Medulla oblongata (tissue), 1 donor: Measurements from ENCODE around the gene GLRX5.

Source experiments
- DNase-seq: peaks from one replicate; pipeline ENCODE4 v3.0.0-alpha.2; 2015; ENCODE audit errors: extremely low spot score

Gene GLRX5

DNA sequence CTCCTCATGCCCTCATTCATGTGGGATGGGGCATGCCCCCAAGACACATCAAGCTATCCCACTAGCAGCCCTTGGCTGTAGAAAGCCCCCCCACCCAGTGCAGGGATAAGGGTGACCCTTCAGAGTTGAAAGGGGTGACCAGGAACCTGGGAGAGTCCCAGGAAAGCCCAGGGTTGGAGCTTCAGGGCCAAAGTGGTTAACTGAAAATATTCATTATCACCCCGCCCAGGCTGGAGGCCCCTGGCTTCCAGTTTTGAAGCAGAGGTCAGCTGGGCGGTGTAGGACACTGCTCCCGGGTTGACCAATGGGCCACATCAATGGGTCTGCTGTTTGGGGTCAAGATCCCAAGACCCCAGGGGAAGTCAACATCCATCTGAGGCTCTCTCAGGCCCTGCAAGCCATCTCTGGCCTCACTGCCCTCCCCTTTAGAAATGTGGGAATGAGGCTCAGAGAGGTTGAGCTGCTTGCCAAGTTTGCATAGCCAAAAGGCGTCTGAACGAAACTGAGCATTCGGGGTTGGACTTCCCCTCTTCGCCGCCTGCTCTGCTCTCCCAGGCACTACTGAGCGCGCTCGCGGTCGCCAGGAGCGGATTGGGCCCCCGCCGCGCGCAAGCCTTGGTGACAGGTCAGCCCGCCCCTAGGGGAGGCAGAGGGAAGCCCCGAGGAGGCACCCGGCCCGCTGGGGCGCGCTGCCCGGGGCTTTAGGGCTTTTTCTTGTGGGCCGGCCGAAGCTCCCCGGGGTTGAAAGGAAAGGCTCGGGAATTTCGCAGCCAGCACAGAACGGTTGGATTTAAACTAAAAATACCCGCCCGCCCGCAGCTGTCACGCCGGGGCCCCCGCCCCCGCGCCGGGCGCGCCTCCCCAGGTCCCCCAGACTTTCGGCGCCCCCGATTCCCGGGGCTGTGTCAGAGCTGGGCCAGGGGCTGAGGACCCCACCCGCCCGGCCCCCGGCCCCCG, 19.0 kb upstream of the GLRX5 start:
- peak; percentile 87 for DNase-seq

DNA sequence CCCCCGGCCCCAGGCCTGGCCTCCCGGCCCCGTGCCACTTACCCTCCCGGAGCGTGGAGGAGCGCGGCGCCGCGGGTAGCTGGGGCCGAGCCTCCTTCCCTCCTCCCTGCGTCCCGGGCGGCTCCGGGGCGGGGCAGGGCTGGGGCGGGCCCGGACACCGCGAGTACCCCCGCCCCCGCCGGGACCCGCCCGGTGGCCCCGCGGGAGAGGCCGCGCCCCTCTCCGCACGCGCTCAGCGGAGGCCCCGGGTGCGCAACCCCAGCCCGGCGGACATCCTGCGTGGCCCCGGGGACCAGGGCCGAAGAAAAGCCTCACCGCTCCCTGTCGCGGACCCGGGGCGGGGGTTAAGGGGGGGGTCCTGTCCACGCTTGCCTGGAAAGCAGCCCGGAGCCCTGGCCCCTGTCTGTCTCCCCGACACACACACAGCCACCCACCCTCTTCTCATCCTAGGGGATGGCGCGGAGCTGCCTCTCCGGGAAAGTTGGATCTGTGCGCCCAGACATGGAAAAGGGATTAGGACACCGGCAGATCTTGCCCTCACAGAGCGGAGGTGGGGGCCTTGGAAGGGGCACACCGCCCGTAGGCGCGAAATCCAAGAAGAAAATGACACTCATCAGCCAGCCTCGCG, 18.2 kb upstream of the GLRX5 start, which contains the start of gene SYNE3:
Gene SYNE3, minus strand, starts transcription at position 97 of the 628 bp plus-strand sequence. CDS start 40,829 bp downstream, outside the sequence.
- DNase-seq: no peak

DNA sequence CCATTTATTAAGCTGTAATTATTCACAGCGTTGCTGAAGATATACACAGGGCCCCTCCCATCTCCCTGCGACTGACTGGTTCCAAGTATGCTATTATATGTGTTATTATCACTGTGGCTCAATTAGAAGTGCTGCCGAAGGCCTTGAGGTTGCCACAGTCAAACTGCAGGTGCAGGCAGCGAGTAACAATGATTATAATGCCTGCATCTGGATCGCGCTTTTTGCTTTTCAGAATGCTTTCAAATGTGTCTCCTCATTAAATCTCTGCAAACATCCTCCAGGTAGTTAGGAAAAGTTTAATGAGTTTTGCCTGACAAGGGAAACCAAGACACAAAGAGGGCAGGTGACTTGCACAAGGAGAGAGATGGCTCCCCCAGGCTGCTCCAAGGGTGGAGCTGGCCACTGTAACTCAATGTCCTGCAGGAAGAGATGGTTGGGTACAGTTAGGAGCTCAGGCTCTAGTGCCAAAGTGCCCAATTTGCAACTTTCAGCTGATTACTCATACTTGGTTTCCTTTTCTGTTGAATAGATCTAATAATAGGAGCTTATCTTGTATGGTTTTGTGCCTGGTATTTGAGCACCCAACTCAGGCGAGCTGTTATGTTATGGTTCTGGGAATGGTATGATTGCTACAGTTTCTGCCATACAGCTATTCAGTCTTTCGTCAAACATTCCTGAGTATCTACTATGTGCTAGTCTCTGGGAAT, 16.7 kb upstream of the GLRX5 start:
- DNase-seq: no peak

DNA sequence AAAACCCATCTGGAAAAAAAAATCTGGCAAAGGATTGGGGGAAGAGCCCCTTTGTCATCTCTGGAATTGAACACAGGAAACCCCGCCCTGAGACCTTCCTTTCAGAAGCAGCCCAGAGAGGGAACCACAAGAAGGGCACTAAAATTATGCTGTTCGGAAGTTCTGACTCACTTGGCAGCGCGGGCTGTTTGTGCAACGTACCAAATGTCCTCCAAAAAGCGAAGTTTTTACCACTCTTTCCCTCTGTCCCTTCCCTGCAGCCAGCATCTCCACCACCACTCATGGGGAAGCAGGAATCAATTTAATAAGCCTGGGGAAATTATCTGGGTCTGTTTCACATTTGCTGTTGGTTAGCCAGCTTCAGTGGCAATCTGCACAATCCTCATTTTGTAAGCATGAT, 15.2 kb upstream of the GLRX5 start:
- DNase-seq: peak; percentile 59

DNA sequence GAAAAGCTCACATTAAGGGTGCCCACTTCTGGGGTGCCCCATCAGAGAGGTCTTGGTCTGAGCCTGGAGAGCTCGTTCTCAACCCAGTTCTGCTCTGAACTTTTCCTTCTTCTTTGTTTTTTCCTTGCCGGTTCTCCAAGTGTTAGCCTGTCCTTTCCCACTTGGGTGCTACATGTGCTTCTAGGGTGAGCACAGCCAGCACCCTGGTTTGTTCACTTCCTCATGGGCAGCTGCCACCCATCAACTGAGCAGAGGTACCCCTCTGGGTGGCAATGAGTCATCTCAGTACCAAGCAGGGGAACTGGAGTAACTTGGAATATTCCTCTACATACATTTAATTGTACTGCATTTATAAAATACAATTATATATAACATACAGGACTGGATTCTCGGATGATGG, 14.5 kb upstream of the GLRX5 start:
- DNase-seq: peak; percentile 70

DNA sequence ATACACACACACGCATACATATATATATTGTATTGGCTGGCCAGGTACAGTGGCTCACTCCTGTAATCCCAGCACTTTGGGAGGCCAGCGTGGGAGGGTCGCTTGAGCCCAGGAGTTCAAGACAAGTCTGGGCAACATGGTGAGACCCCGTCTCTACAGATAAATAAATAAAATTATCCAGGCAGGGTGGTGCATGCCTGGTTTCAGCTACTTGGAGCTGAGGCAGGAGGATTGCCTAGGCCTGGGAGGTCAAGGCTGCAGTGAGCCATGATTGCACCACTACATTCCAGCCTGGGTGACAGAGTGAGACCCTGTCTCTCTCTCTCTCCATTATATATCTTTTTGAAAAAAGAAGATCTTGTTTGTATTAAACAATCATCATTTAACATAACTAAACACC, 13.8 kb upstream of the GLRX5 start:
- no peak for DNase-seq

DNA sequence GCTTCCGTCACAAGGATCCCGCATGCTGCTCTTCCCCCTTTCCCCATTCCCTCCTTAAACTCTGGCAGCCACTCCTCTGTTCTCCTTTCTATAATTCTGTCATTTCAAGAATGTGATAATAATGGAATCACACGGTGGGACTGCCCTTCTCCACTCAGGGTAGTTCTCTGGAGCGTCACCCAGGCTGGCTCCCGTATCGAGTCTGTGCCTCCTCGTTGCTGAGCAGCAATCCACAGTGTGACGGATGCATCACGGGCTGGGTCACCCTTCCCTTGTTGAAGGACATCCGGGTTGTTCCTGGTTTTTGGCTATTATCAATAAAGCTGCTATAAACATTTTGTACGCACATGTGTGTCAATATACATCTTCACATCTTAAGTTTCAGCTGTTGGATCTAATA, 12.7 kb upstream of the GLRX5 start:
- DNase-seq: no peak

DNA sequence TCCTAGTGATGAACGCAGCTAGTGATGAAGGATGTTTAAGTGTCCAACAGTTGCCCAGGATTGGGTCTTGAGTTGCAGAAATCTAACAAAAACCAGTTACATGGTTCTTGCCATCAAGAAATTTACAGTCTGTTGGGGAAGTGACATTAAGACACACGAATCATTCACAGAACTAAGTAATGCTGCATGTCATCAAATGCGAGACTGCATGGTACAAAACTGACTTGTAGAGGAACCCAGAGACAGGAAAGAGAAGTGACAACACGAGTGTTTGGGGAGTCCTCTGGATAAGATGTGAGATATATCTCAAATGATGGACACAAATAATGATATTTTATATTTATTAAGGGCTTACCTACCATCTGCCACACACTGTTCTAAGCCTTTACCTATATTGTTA, 12.3 kb upstream of the GLRX5 start:
- no peak for DNase-seq

DNA sequence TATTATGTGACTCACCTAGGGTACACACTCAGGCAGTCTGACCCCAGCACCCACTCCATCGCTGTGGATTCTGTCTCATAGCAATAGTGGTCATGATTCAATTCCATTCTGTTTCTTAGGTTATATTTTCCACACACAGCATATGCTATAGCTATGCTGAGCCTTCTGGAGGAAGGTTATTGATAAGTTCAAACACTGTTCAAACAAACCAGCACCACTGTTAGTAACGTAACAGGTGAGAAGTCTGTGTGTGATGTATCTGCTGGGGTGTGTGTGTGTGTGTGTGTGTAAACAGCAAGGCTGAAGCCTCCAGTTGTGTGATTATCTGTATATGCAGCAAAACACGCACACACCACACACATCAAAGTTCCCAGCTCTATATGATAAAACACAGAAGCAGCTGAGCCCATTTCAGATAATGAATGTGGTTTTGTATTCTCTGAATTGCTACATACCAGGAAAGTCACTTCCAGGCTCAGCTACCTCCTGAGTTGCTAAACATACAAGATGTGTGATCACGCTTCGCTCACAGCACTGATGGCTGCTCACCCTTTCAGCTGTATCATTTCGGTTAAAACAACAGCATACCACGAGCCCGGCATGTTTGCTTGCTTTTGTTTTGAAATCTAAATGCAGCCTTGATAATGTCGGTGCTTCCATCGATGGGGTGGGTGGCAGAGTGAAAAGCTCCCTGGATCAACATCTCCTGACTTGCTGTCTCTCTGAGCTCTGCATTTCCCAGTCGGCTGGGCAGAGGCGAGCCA, 11.6 kb upstream of the GLRX5 start:
- no peak for DNase-seq

DNA sequence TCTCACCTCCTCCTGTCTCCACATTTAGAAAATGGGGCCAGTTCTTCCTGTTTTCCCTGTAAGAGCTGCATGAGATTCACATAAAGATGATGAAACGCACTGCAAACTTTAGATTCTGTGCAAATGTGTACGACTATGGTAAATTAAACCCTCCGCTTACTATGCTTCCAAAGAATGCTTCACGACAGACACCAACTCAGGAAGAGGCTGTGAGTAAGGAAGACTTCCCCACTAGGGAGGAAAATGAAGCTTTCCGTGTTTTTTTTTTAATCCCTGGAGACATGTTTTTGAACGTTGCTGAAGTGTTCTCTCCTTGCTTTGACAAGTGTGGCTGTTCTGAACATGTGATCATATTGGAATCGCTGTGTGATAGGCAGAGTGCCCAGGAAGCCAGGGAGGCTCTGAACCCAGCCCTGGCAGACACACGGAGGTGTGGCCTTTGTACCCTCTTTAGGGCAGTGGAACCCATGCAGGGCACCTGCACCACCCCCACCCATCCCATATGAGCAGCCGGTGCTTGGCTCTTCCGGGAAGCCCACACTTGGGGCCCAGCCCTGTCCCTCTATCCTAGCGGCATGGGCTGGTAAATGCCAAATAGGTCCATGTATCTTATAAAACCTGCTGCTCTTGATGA, 10.9 kb upstream of the GLRX5 start:
- no peak for DNase-seq

DNA sequence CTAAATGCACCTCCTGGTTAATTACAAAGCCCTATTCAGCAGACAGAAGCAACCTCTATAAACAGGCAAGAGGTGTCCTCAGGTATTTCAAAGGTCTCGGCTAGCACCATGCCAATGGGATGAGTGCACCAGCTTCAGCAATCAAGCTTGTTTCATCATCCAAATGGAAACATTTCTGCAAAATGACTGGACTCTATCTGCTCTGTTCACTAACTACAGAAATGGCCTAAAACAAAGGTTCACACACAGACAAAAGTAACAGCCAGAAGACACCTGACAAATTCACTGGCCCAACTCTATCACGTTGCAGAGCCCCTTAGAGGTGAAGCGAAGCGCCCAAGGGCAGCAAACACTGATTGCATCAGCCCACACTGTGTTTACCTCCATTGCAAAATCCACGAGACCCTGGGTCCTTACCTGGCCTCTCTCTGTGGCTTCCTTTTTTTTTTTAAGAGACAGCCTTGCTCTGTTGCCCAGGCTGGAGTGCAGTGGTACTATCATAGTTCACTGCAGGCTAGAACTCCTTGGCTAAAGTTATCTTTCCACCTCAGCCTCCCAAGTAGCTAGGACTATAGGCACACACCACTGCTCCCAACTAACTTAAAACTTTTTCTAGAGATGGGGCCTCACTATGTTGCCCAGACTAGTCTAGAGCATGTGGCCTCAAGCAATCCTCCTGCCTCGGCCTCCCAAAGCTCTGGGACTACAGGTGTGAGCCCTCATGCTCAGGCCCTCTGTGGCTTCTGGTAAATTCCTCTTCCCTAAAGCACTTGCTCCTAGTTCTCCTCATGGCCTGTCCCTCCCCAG, 9.9 kb upstream of the GLRX5 start:
- no peak for DNase-seq

DNA sequence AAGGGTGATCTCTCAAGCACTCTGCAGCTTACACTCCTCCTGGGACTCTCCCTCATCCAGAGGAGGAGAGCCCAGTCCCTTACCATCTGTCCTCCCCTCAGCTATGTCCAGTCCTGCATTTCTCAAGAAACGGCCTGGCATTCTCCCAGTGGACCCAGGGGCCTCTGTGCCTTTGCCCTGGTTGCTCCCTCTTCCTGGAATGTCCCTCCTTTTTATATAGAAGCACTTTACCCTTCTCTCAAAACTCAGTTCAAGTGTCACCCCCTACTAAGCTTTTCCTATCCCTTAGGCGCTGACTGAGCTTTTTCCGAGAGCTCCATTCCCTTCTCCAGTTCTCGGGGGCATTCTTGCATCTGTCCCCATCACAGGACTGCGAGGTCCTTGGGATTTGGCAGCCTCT, 8.9 kb upstream of the GLRX5 start:
- DNase-seq: no peak

DNA sequence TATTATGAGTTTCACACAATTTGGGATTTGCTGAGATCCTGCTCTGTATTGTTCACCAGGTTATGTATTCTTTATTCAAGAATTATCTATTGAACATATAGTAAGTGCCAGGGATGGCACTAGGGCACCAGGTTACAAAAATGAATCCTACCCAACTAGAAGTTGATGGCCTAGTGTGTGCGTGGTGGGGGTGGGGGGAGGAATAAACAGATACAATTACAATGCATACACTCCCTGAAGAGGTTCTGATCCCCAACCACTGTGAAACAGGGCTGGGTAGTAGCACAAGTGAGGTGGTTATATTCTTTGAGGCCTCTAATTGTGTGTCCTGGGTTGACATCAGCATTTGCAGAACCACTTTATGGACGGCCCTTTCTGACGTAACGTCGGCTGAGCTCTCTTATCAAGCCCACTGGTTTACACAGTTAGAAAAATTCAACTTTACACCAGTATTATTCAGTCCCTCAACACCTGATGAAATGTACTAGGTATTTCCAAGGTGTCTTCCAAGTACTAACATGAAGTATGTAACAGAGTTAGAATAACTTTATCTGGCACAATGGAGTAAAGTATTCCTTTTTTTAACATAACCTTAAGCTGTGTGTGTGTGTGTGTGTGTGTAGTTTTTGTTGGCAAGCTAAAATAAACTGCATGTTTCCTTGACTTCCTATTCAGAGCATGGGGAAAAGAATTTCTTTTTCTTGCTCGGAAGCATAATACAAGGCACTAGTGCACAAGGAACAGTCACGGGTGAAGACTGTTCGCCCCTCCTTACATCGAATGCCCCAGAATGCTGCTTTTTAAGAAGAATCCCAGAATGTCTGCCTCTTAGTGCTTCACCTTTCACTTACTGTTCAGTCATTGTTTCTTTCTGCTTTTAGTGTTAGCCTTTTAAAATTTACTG, 8.1 kb upstream of the GLRX5 start:
- DNase-seq: no peak

DNA sequence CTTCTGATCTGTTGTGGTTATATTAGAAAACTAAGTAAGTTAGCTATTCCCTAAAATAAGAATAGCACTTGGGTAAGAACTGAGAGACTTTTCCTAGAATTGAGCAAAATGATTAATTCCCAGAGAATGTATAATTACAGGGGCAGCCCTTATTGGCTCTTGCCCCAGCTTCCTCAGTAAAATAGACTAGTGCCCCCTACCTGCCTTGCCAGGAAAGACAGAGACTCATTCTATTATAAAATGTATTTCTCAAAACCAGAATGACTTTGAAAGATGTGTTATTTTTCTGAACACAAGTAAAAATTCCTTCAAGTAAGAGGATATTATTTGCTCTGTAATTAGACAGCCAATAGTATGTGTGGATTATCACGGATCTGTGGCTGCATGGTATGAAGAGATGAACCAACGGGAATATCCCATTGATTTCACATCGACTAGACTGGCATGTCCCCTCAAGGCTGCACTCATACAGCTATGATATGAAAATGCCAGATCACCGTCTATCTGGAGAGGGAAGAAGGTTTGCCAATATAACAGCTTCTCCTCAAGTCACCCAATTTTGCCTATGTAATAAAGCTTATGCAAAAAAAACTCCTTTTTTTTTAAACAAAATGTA, 7.4 kb upstream of the GLRX5 start:
- peak; percentile 85 for DNase-seq

DNA sequence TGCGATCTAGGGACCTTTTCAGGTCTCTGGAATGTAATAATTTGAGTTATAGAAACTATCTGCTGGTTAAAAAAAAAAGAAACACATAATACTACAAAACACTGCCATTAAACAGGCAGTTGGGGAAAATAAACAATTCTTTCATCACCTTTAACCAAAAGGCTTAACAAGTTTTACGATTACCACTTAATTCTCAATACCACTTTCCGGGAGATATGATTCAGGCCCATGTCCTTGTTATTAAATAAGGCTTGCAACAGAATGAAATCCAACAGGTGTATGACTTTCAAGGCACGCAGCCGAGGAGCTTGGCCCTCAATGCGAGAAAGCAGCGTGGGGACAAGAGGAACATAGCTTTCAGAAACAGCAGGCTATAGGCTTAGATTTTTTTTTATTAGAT, 5.6 kb upstream of the GLRX5 start:
- DNase-seq: no peak

DNA sequence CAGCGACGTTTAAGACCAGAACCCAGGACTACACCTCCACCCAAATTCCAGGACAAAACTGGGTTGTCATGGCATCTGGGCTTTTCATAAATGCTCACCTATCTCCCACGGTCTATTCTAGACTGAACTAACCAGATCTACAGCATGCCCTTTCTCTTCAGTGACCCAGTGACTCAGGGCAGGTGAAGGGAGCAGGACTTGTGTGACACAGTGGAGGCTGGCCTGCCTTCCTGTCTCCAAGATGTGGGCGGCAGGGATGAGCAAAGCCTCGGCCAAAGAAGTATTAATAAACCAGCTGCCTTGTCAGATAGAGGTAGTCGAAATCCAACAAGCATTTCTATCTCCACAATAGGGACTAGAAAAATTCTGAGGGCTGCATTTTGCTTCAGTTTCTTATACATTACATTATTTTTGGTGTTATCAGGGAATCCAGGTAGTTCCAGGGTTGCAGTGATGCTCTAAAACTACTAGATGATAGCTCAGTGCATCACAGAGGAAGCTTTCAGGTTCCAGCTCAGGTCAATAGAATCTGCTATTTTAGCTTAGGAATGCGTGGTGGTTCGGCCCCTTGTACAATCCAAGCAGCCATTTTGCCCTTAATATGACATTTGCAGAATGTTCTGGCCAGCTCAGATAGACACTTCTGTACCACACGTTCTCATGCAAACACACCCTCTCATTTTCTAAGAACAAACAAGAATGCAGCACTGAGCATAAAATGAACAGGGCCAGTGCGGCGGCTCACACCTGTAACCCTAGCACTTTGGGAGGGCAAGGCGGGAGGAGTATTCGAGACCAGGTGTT, 4.2 kb upstream of the GLRX5 start:
- no peak for DNase-seq

DNA sequence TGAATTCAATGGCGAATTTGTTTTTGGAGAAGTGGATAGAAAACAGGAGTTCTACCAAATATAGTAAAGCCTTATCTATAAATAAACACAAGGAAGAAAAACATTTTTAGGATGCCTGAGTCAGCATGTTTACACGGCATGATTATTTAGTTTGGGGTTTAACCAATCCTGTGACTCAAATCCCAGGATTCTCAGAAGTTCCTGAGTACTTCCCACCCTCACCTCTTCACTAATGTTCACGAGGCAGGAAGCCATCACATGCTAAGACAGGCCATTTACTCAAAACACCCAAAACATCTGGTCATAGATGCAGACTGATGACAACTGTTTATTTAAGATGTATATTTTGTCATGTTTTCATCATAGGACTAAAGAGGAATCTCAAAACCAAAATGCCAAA, 3.4 kb upstream of the GLRX5 start:
- DNase-seq: no peak

DNA sequence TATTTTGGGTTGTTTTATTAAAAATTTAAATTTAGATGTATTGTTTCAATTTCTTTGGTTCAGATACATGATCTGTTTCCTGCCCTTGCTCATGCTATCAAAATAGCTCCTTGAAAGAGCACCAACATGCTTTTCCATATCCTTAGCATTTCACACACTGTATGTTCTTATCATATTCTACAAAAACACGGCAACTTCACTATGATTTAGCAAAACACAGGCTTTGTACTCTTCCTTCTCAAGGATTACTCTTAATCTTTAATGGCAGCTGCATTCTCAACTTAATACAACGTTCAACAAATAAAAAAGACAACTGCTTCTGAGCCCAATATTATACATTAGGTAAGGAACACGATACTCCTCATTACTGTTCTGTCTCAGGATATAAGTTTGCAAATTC, 2.9 kb upstream of the GLRX5 start:
- no peak for DNase-seq
